ENCODE measurements around the gene MYL12A. TPM values are rescaled to one million over a fixed set of nuclear protein-coding genes. Genes with fewer than 3 reads are reported as not detected.

MYL12A gene
- total and polyA plus RNA-seq, 2 experiments from 2014 or later = 206 to 502 TPM

GRCh38 chr18:3214855-3215637, 32.6 kb upstream of the MYL12A start:
- H3K4me1 Mint-ChIP-seq = peaks cover 18% of the 10 kb centered on the region
- no peak overlapping the region for H3K27ac Mint-ChIP-seq

DNA sequence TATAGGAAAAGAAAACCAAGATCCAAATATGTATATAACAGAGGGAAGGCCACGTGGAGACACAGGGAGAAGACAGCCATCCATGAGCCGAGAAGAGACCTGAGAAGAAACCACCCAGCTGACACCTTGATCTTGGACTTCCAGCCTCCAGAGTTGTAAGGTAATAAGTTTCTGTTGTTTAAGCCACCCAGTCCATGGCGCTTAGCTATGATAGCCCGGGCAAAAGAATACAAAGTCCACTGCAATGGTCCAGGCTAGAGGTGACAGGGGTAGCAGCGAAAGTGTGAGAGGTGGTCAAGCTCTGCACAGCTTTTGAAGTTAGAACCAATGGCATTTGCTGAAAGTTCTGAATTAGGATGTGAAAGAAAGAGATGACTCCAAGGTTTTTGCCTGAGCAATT, 30.6 kb upstream of the MYL12A start:
- Histone ChIP-seq H3K4me1 (ENCODE audit: insufficient read depth) (peaks cover 14% of the 10 kb centered on the region), H3F3A (replicated peaks; ENCODE audit: low read depth) (no peaks in the 10 kb centered on the region), H3K79me2 (replicated peaks; ENCODE audit: insufficient read depth) (no peaks in the 10 kb centered on the region), H3K27ac (ENCODE audit: low read depth) (no peak overlapping the region), H3K36me3 (ENCODE audit: insufficient read depth) (no peaks in the 10 kb centered on the region; the same call in 1 of the 2 replicates), H3K4me3 (no peak overlapping the region), H3K4me2 (no peak overlapping the region), H3K9me2 (ENCODE audit: insufficient read depth) (no peaks in the 10 kb centered on the region; the same call in 1 of the 2 replicates), H4K20me1 (replicated peaks; ENCODE audit: insufficient read depth) (no peaks in the 10 kb centered on the region), H2AFZ (no peak overlapping the region), H3K27me3 (ENCODE audit: insufficient read depth) (no peaks in the 10 kb centered on the region)
- no peak for TF ChIP-seq CREB1 (CRISPR knock-in tag; IDR thresholded peaks at IDR 0.05; ENCODE audit: low read depth)
- TF ChIP-seq EZH2phosphoT487 (IDR thresholded peaks at IDR 0.05; ENCODE audit: unreplicated experiment) = no peak
- no peak for TF ChIP-seq EZH2 (IDR thresholded peaks at IDR 0.05; ENCODE audit: low read depth, unreplicated experiment)
- TF ChIP-seq STAT1 (IDR thresholded peaks at IDR 0.05; ENCODE audit: unreplicated experiment) = no peak
- TF ChIP-seq ZNF114 (CRISPR knock-in tag; IDR thresholded peaks at IDR 0.05) = no peak
- TF ChIP-seq ETS1 (IDR thresholded peaks at IDR 0.05) = no peak
- no peak for TF ChIP-seq NANOG (IDR thresholded peaks at IDR 0.05; ENCODE audit: borderline replicate concordance)
- DNase-seq (ENCODE audit: low spot score) (no peak), ATAC-seq (no peak)
- Mint-ChIP-seq H3K27ac (no peak overlapping the region), H3K4me1 (peaks cover 15% of the 10 kb centered on the region; the same call in 2 of the 3 replicates), H3K9me3 (no peaks in the 10 kb centered on the region), H3K36me3 (ENCODE audit: low read depth) (no peaks in the 10 kb centered on the region), H3K27me3 (ENCODE audit: insufficient read depth, low read depth, poor library complexity) (no peaks in the 10 kb centered on the region), H3K4me3 (no peak overlapping the region)

More at GRCh38 chr18:3214855-3215637, 32.6 kb upstream of the MYL12A start:
- H3K4me1 ChIP-seq (ENCODE audit: insufficient read depth) = peaks cover 8% of the 10 kb centered on the region
- H2AFZ ChIP-seq = peak overlapping the region; percentile 39; the same call in 1 of the 2 replicates
- H3K36me3 Mint-ChIP-seq (ENCODE audit: low read depth) = no peaks in the 10 kb centered on the region
- H3K9me2 ChIP-seq (ENCODE audit: insufficient read depth) = no peaks in the 10 kb centered on the region; the same call in 1 of the 2 replicates
- H3K4me3 ChIP-seq = no peak overlapping the region
- no peaks in the 10 kb centered on the region for H3K27me3 ChIP-seq (ENCODE audit: insufficient read depth)
- H3K36me3 ChIP-seq (ENCODE audit: insufficient read depth) = no peaks in the 10 kb centered on the region; the same call in 1 of the 2 replicates
- TF ChIP-seq REST (IDR thresholded peaks at IDR 0.05; ENCODE audit: unreplicated experiment) = no peak
- no peaks in the 10 kb centered on the region for H3K27me3 Mint-ChIP-seq (ENCODE audit: insufficient read depth, low read depth, poor library complexity)
- H3F3A ChIP-seq (replicated peaks; ENCODE audit: low read depth) = no peaks in the 10 kb centered on the region
- H4K20me1 ChIP-seq (replicated peaks; ENCODE audit: insufficient read depth) = no peaks in the 10 kb centered on the region
- no peak overlapping the region for H3K4me2 ChIP-seq
- H3K4me3 Mint-ChIP-seq = no peak overlapping the region
- no peaks in the 10 kb centered on the region for H3K79me2 ChIP-seq (replicated peaks; ENCODE audit: insufficient read depth)
- DNase-seq (ENCODE audit: low spot score) = peak; percentile 35
- no peak overlapping the region for H3K27ac ChIP-seq (ENCODE audit: low read depth)
- H3K9me3 Mint-ChIP-seq = no peaks in the 10 kb centered on the region
- ATAC-seq = peak; percentile 54
